ENCODE data around the gene SUPT3H.

The SUPT3H gene

DNA sequence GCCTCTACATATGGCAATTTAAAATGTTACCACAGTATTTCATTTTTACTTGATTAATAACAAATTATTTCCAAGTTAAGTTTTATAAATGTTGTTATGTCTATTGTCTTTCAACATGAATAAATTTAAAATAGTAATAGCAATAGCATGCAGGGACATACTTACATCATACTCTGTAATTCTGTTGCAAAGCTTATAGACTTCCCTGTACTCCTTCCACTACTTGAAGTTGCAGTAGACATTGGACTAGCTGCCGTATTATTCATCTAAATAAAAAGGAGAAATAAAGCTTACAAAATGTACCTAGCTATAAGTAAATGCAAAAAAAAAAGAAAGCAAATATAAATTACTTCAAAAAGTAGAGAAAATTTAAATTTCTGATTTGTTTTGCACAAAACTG, 12.7 kb downstream of the SUPT3H start:
- Histone ChIP-seq H3K9ac (ENCODE audit: low read depth, low read length) (no peak overlapping the region), H3K4me3 (ENCODE audit: low read depth, low read length) (no peak overlapping the region)

DNA sequence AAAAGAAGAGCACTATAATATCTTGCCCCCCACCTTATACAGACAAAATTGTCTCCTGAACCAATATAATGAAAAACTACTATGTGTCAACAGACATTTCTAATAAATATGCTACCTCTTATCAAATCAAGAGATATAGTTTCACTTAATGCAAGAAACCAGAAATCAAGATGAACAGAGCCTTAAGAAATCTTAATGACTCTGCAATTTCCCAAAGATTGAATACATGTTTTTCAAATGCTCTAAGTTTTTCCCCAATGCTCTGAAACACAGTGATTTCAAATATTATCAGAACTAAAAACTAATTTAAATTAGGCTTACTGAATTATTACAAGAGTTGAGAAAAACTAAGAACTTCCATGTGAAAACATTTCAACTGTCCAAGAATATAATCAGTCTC, 13.3 kb downstream of the SUPT3H start:
- Histone ChIP-seq H3K36me3 (ENCODE audit: control insufficient read depth, insufficient read depth, low read length) (no peaks in the 10 kb centered on the region), H3K4me3 (ENCODE audit: low read depth, low read length) (no peak overlapping the region), H3K9me3 (ENCODE audit: control insufficient read depth, insufficient read depth, low read length) (no peaks in the 10 kb centered on the region), H3K27ac (ENCODE audit: low read depth, low read length) (no peak overlapping the region), H3K27me3 (ENCODE audit: control insufficient read depth, insufficient read depth, low read length) (no peaks in the 10 kb centered on the region), H3K4me1 (ENCODE audit: control insufficient read depth, insufficient read depth, low read length) (peaks cover 3% of the 10 kb centered on the region; the same call in 1 of the 2 replicates), H3K9ac (ENCODE audit: low read depth, low read length) (no peak overlapping the region)

More for the DNA sequence above, 12.7 kb downstream of the SUPT3H start:
- H3K36me3 ChIP-seq (ENCODE audit: control insufficient read depth, insufficient read depth, low read length) = no peaks in the 10 kb centered on the region
- no peak overlapping the region for H3K27ac ChIP-seq (ENCODE audit: low read depth, low read length)
- H3K27me3 ChIP-seq (ENCODE audit: control insufficient read depth, insufficient read depth, low read length) = no peaks in the 10 kb centered on the region
- no peaks in the 10 kb centered on the region for H3K9me3 ChIP-seq (ENCODE audit: control insufficient read depth, insufficient read depth, low read length)
- H3K4me1 ChIP-seq (ENCODE audit: control insufficient read depth, insufficient read depth, low read length) = peaks cover 3% of the 10 kb centered on the region; the same call in 1 of the 2 replicates

DNA sequence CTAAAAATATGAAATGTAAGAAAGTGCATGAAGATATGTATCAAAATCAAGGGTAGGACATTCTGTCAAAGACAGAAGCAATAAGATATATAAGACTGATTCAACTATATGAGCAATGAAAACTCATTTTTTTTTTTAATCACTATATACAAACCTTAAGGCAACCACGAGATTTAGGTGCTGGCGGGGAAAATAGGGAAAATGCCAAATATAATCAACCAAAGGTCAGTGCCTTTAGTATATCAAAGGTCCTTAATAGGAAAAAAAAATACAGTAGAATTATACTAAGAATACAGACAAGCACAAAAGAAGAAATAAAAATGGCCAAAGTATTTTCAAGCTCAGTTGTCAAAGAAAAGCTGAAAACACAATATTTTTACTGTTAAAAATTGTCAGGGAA, 24.1 kb downstream of the SUPT3H start:
- Histone ChIP-seq H3K9me3 (ENCODE audit: control insufficient read depth, insufficient read depth, low read length) (no peaks in the 10 kb centered on the region), H3K27me3 (ENCODE audit: control insufficient read depth, insufficient read depth, low read length) (no peaks in the 10 kb centered on the region), H3K27ac (ENCODE audit: low read depth, low read length) (no peak overlapping the region), H3K4me1 (ENCODE audit: control insufficient read depth, insufficient read depth, low read length) (no peaks in the 10 kb centered on the region), H3K4me3 (ENCODE audit: low read depth, low read length) (no peak overlapping the region), H3K9ac (ENCODE audit: low read depth, low read length) (no peak overlapping the region), H3K36me3 (ENCODE audit: control insufficient read depth, insufficient read depth, low read length) (0 out of 2 replicates have a peak, but pooled peaks cover 6% of the 10 kb centered on the region)

DNA sequence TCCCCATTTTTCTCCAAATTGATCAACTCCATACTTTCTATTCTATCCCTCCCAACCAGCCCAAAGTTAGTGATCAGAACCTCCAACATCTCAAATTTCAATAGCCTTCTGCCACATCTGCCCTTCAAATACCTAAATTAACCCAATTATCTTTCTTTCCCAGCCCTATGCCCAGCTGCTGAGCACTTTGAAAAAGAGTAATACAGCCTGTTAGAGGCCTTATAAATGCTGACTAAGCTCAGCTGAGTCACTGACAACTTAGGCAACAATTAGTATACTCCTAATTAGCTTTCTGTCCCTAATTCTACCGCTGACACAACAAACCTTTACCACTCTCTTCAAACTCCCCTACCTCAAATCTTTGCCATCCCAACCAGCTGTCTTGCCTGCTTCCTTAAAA, 26.1 kb downstream of the SUPT3H start:
- Histone ChIP-seq H3K27ac (ENCODE audit: low read depth, low read length) (no peak overlapping the region), H3K4me3 (ENCODE audit: low read depth, low read length) (no peak overlapping the region), H3K9ac (ENCODE audit: low read depth, low read length) (no peak overlapping the region), H3K9me3 (ENCODE audit: control insufficient read depth, insufficient read depth, low read length) (no peaks in the 10 kb centered on the region), H3K36me3 (ENCODE audit: control insufficient read depth, insufficient read depth, low read length) (no peaks in the 10 kb centered on the region), H3K4me1 (ENCODE audit: control insufficient read depth, insufficient read depth, low read length) (no peaks in the 10 kb centered on the region), H3K27me3 (ENCODE audit: control insufficient read depth, insufficient read depth, low read length) (no peaks in the 10 kb centered on the region)

DNA sequence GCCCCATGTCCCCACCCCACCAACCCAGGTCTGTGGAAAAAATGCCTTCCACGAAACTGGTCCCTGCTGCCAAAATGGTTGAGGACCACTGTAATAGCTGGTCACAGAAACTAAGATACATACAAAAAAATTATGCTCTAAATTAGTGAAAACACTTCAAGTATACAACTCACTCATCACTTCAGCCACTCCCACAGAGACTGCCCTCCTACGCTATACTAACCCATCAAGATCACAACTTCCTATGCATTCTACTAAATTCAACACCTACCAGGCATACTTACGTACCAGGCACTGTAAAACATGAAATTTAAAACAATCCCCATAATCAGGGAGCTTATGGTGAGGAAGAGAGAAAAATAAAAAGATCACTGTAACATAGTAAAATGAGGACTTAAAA, 26.7 kb downstream of the SUPT3H start:
- no peaks in the 10 kb centered on the region for H3K27me3 ChIP-seq (ENCODE audit: control insufficient read depth, insufficient read depth, low read length)
- H3K36me3 ChIP-seq (ENCODE audit: control insufficient read depth, insufficient read depth, low read length) = no peaks in the 10 kb centered on the region
- H3K4me1 ChIP-seq (ENCODE audit: control insufficient read depth, insufficient read depth, low read length) = no peaks in the 10 kb centered on the region
- no peak overlapping the region for H3K27ac ChIP-seq (ENCODE audit: low read depth, low read length)
- no peak overlapping the region for H3K4me3 ChIP-seq (ENCODE audit: low read depth, low read length)
- H3K9ac ChIP-seq (ENCODE audit: low read depth, low read length) = no peak overlapping the region
- H3K9me3 ChIP-seq (ENCODE audit: control insufficient read depth, insufficient read depth, low read length) = no peaks in the 10 kb centered on the region

DNA sequence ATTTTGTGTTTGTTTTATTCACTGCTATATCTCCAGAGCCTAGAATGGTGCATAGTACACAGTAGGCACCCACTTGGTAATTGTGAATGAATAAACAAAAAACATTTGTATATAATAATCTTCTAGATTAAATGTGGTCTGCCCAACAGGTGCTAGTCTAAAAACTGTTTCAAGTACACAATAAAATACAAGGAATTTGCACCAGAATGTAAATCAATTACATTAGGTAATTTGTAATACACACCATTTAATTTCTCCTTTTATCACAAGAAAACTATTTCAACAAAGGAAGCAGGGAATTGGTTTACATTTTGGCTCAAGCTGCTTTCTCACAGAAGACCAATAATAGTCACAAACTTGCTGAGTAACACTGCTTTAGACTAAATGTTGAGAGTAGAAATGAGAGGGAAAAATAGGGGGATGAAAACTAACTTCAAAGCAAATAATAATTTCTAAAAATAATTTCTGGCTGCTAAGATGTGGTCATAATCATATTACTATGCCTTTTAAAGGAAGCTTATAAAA, 27.5 kb downstream of the SUPT3H start:
- H3K36me3 ChIP-seq (ENCODE audit: control insufficient read depth, insufficient read depth, low read length) = no peaks in the 10 kb centered on the region
- no peak overlapping the region for H3K4me3 ChIP-seq (ENCODE audit: low read depth, low read length)
- no peak overlapping the region for H3K9ac ChIP-seq (ENCODE audit: low read depth, low read length)
- H3K27ac ChIP-seq (ENCODE audit: low read depth, low read length) = no peak overlapping the region
- H3K4me1 ChIP-seq (ENCODE audit: control insufficient read depth, insufficient read depth, low read length) = no peaks in the 10 kb centered on the region
- no peaks in the 10 kb centered on the region for H3K27me3 ChIP-seq (ENCODE audit: control insufficient read depth, insufficient read depth, low read length)
- no peaks in the 10 kb centered on the region for H3K9me3 ChIP-seq (ENCODE audit: control insufficient read depth, insufficient read depth, low read length)

DNA sequence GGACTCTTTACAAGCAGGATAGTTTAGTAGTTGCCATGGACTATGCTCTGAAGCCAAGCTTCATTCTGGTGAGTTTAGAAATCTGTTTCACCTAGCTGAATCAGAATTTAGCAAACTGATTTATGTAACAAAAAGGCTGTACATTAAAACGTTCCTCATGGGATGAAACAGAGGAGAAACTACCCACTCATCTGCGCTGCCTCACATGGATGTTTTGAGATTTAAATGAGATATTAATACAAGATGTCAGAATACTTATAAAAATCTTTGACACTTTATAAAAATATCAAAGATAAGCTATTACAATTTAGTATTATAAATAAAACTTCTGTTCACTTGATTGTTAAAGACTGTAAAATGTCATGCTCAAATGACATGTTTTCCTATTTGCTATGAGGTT, 32.8 kb downstream of the SUPT3H start:
- Histone ChIP-seq H3K4me1 (ENCODE audit: control insufficient read depth, insufficient read depth, low read length) (peaks cover 6% of the 10 kb centered on the region; the same call in 1 of the 2 replicates), H3K36me3 (ENCODE audit: control insufficient read depth, insufficient read depth, low read length) (no peaks in the 10 kb centered on the region), H3K9me3 (ENCODE audit: control insufficient read depth, insufficient read depth, low read length) (no peaks in the 10 kb centered on the region), H3K9ac (ENCODE audit: low read depth, low read length) (no peak overlapping the region), H3K4me3 (ENCODE audit: low read depth, low read length) (no peak overlapping the region), H3K27me3 (ENCODE audit: control insufficient read depth, insufficient read depth, low read length) (no peaks in the 10 kb centered on the region), H3K27ac (ENCODE audit: low read depth, low read length) (no peak overlapping the region)

DNA sequence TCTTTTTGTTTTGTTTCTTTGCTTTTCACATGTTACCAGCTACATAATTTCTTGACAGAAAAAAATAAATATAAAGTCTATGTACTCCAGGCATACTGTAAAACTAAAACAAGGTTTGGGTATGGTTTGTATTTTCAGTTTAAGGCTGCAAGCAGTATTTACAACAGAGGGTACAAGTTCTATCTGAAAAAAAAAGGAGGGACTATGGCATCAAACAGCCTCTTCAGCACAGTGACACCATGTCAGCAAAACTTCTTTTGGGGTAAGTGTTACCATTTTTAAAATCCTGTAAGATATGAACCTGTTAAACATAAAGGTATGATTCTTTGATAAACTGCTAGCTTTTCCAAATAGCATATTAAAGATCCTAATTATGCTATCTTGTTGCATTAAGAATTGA, 49.2 kb downstream of the SUPT3H start:
- Histone ChIP-seq H3K27me3 (ENCODE audit: control insufficient read depth, insufficient read depth, low read length) (no peaks in the 10 kb centered on the region), H3K9ac (ENCODE audit: low read depth, low read length) (no peak overlapping the region), H3K27ac (ENCODE audit: low read depth, low read length) (no peak overlapping the region), H3K36me3 (ENCODE audit: control insufficient read depth, insufficient read depth, low read length) (no peaks in the 10 kb centered on the region), H3K9me3 (ENCODE audit: control insufficient read depth, insufficient read depth, low read length) (no peaks in the 10 kb centered on the region), H3K4me3 (ENCODE audit: low read depth, low read length) (no peak overlapping the region), H3K4me1 (ENCODE audit: control insufficient read depth, insufficient read depth, low read length) (peaks cover 31% of the 10 kb centered on the region)

DNA sequence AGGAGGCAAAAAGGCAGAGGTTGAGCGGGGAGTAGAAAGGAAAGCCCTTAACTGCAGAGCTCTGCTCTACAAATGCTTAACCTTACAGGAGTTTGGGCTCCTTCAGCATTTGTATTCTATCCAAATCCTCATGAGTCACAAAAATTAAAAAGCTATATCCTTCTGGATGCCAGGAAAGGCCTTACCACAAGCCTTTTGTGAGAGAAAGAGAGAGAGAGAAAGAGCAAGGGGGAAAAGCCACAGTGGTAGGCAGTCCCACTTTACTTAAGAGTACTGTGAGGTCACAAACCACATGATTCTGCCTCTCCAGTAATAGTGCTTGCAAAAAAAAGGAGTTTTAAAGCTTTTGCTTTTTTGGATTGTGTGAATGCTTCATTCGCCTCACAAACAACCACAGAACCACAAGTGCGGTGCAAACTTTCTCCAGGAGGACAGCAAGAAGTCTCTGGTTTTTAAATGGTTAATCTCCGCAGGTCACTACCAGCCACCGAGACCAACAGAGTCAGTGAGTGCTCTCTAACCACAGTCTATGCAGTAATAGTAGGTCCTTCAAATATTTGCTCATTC, 49.7 kb downstream of the SUPT3H start, which contains the start of gene RUNX2:
RUNX2 (plus strand) TSS at position 375 of the 567 bp plus-strand sequence. CDS start 397 bp downstream, outside the sequence.
- no peak within 1 kb of the TSS for H3K4me3 ChIP-seq (ENCODE audit: low read depth, low read length)
- H3K36me3 ChIP-seq (ENCODE audit: control insufficient read depth, insufficient read depth, low read length) = no peaks in the 10 kb centered on the region
- H3K27ac ChIP-seq (ENCODE audit: low read depth, low read length) = no peak within 1 kb of the TSS
- peaks cover 31% of the 10 kb centered on the region for H3K4me1 ChIP-seq (ENCODE audit: control insufficient read depth, insufficient read depth, low read length)
- no peaks in the 10 kb centered on the region for H3K9me3 ChIP-seq (ENCODE audit: control insufficient read depth, insufficient read depth, low read length)
- no peak within 1 kb of the TSS for H3K9ac ChIP-seq (ENCODE audit: low read depth, low read length)
- no peaks in the 10 kb centered on the region for H3K27me3 ChIP-seq (ENCODE audit: control insufficient read depth, insufficient read depth, low read length)

DNA sequence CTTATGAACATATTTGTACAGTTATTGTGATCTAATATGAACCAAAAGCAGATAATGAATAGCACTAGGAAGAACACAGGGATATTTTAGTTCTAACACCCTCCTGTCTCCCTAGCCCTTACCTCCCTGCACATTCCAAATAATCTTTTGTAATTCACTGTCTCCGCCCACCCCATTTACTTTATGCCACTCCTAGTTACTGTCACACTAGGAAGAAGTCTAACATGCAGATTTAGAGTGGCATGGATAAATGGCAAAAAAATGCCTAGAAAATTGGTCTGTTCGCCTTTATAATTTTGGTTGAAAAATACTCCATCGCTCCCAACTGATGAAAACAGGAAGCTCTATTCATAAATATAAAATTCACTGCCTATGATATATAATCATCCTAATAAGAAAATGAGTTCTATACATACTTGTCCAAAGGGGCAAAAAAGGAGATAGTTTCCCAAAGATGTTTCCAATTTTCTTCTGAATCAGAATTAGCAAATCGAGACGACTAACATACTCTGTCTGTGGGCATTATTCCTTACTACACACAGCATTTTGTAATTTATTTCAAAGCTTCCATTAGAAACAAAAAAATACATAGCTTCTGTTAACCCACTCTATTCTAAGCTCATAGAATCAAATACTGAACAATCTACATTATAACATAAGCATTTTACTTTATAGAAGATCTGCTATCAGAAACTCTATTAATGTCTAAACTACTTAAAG, 50.9 kb downstream of the SUPT3H start:
- H3K4me3 ChIP-seq (ENCODE audit: low read depth, low read length) = no peak overlapping the region
- H3K4me1 ChIP-seq (ENCODE audit: control insufficient read depth, insufficient read depth, low read length) = peaks cover 31% of the 10 kb centered on the region
- no peaks in the 10 kb centered on the region for H3K27me3 ChIP-seq (ENCODE audit: control insufficient read depth, insufficient read depth, low read length)
- no peaks in the 10 kb centered on the region for H3K9me3 ChIP-seq (ENCODE audit: control insufficient read depth, insufficient read depth, low read length)
- H3K36me3 ChIP-seq (ENCODE audit: control insufficient read depth, insufficient read depth, low read length) = no peaks in the 10 kb centered on the region
- H3K9ac ChIP-seq (ENCODE audit: low read depth, low read length) = no peak overlapping the region
- no peak overlapping the region for H3K27ac ChIP-seq (ENCODE audit: low read depth, low read length)

DNA sequence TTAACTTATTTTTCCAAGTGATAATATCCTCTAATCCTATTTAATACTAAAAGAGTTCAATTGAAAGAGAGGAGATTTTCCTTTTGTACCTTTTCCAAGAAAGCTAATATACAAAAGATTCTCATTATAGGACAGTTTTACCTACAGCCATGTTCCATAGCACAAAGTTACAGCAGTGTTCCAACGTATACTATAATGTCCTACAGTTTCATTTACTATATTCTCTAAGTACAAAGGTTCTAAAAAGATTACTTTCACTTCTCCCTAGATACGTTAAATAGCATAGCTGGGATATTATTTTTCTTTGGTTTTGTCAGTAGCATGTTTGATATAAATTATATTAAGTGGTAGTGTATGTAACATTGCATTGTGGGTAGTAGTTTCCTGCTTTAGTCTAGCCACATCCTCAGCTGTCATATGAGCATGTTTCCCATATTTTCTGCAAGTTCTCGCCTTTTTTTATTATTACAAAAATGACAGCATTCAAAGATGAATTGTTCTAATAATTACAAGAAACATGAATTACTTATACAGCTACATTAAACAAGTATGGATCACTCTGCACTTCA, 54.0 kb downstream of the SUPT3H start:
- Histone ChIP-seq H3K4me1 (ENCODE audit: control insufficient read depth, insufficient read depth, low read length) (peaks cover 30% of the 10 kb centered on the region), H3K27me3 (ENCODE audit: control insufficient read depth, insufficient read depth, low read length) (no peaks in the 10 kb centered on the region), H3K9me3 (ENCODE audit: control insufficient read depth, insufficient read depth, low read length) (no peaks in the 10 kb centered on the region), H3K4me3 (ENCODE audit: low read depth, low read length) (no peak overlapping the region), H3K27ac (ENCODE audit: low read depth, low read length) (no peak overlapping the region), H3K36me3 (ENCODE audit: control insufficient read depth, insufficient read depth, low read length) (no peaks in the 10 kb centered on the region), H3K9ac (ENCODE audit: low read depth, low read length) (no peak overlapping the region)

Data from HUES48 (cell line).